Skin of body (tissue), 2 donors: ENCODE data around the gene PPP1R1B. TPM values are rescaled to one million over a fixed set of nuclear protein-coding genes. Genes with fewer than 3 reads are reported as not detected.

ENCODE experiments used
- DNase-seq: peaks from one replicate; lab custom pipeline; 2025; lab: John Stamatoyannopoulos, UW
- total RNA-seq: library from RNA; depleted of rRNA; stranded (reverse); fragments of >200 nt; gene quantifications from one replicate; pipeline ENCODE4 v1.2.3, GENCODE V29; 2014

PPP1R1B gene
- total RNA-seq, 1 donor from 2014 or later: 12.8 TPM

DNA sequence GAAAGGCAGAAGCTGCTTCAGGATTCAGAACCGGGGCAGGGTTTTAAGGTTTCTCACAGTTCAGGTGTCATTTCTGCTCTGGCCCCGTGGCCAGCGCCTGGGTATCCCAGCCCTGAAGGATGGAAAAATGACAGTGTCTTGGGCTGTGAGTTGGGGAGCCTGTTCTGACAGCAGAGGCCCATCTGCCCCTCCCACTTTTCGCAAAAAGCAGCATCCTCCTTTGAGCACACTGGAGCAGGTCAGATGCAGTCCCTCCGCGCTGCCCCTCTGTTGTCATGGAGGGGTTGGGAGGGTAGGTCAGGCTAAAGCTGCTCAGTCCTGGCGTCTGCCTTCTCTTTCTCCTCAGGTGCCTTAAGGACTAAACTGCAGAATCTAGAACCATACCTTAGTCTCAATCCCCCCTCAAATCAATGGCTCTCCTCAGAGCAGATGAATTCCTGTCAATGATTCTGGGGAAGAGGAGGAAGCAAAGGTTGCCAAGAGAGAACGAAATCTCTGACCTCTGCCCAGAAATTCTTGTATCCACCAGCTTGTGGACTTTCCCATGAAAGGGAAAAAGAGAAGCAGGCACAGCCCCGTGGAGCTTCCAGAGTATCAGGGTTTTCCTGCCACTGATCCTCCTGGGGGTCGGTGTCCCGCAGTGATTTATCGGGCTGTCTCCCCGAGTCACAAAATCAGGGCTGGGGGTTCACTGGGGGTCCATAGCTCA lies 26.3 kb upstream of the PPP1R1B start:
- no peak for DNase-seq

GRCh38 chr17:39600997-39601597 lies 25.7 kb upstream of the PPP1R1B start:
- DNase-seq: no peak

DNA sequence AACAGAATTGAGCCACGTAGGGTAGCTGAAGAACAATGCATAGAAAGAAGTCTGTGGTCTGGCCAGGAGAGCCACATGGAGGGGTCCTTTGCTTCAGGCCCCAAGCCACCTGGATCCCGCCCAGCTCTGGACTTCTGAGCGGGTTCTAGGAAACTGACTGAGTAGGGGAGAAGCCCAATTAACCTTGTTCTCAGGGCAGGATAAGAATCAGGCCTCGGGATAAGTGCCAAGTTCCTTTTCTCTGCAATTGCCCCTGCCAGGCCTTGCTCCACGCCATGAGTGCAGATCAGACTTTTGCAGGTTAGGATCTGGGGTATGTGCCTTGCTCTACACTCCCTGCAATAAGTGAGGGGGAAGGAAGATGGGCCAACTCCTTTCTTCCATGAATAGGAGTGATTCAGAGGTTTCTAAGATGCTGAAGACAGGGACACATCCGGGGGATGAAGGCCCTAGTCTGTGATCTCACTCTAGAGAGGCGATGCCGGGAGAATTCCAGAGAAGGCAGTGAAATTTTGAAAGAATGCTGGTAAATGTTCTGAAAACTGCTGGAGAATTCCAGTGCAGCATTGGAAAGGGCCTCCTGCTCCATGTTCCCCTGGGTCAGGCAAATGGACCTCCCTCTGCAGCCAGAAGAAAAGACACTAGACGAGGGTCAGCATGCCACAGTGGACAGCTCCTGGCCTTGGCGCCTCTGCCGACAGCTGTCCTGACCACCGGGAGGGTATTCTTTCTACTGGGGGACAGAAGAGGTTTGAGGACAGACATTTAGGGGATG lies 24.8 kb upstream of the PPP1R1B start:
- DNase-seq: no peak

GRCh38 chr17:39602533-39603303 lies 24.0 kb upstream of the PPP1R1B start:
- DNase-seq: no peak

- DNase-seq: no peak
Observed at GRCh38 chr17:39603304-39604016, 23.3 kb upstream of the PPP1R1B start.

DNA sequence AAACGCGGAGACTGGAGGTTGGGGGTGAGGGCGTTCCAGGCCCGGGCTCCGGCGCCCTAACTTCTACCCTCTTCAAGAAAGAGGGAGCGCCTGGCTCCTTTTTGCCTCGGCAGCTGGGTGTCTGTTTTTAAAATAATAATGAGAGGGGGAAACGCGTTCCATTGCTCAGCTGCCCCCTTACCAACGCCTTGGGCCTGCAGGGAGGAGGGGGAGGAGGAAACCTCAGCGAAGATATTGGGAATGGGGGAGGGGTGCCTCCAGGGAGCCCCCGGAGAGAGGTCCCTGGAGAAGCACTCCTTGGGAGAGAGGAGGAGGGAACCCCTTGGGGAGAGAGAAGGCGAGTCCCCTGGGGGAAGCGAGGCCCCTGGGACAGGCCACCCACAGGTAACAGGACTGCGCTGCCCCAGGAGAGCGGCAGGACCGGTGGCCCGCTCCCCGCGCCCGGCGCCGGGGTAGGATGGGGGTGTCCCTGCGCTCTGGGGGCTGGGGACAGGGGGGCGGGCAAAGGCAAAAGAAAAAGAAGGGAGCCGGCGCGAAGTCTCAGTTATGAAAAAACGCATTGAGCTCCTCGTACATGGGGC lies 21.8 kb upstream of the PPP1R1B start:
- DNase-seq: no peak

GRCh38 chr17:39605492-39606433 lies 21.0 kb upstream of the PPP1R1B start:
- no peak for DNase-seq

- DNase-seq: no peak
Observed at GRCh38 chr17:39606434-39607056, 20.2 kb upstream of the PPP1R1B start.

GRCh38 chr17:39607057-39607850 lies 19.5 kb upstream of the PPP1R1B start:
- DNase-seq: no peak

- no peak for DNase-seq
Observed at GRCh38 chr17:39607851-39608130, 19.0 kb upstream of the PPP1R1B start, which contains the start of gene NEUROD2. Gene NEUROD2, minus strand, starts transcription at chr17:39607920. Its CDS starts 1,321 bp downstream, at chr17:39606599.

DNA sequence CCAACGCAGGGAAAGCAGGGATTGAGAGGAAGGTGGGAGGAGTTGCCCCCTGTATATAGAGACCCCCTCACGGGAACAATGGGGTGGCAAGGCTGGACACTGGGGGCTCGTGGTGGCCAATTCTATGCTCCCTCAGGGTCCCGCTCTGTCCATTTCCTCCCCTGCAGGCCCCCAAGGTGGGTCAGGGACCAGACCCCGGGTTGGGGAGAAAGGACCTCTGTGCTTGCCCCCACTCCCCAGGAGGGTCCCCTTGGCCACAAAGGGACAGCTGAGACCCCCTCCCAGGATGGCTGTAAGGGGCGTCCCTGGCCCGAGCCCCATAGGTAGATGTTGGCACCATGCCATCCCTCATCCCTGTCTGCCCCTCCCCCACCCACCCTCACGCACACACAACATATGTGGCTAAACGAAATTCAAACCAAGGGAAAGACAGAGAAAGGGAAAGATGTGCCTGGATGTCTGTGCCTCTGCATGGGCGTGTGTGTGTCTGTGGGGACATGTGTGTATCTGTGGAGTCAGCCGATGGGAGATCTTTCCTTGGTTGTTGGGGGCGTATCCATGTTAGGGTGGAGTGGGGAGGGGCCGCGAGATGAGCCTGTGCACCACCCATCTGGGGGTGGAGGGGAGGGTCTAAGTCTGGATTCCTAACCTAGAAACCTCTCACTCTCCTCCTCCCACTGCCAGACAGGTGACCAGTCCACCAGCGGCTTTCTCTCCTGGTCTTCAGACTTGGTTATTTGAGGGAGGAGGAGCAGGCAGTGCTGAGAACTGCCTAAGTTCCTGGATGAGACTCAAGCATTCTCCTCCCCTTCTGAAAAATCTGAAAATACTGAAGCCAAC lies 18.4 kb upstream of the PPP1R1B start:
- no peak for DNase-seq

- DNase-seq: no peak
Observed at GRCh38 chr17:39609416-39610025, 17.2 kb upstream of the PPP1R1B start.

DNA sequence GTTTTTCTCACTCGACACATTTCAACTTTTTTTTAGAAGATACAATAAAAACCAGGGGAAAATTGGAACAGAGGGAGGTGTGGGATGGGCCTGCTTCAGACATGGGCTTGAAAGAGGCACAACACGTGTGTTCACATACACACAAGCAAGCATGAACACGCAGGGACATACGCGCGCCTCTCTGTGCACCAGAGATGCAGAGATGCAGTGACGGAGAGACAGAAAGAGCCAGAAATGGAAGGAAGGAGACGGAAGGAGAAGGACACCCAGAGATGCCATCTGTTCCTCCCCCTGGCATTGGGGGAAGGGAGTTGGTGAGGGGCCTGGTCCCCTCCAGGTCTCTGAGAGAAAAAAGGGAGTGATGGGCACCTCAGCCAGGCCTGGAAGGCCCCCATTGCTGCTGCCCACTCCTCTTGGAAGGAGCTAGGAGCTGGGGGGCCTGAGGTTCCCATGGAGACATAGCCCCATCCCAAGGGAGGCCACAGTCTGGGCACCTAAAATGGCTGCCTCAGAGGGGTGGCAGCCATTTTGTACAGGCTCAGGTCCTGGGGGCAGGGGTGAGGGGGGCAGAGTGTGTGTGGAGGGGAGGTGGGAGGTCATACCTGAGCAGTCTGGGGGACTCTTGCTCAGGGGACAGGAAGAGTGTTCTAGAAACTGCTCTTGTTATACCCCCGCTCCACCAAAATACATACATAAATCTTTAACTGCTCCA lies 15.2 kb upstream of the PPP1R1B start:
- DNase-seq: no peak

DNA sequence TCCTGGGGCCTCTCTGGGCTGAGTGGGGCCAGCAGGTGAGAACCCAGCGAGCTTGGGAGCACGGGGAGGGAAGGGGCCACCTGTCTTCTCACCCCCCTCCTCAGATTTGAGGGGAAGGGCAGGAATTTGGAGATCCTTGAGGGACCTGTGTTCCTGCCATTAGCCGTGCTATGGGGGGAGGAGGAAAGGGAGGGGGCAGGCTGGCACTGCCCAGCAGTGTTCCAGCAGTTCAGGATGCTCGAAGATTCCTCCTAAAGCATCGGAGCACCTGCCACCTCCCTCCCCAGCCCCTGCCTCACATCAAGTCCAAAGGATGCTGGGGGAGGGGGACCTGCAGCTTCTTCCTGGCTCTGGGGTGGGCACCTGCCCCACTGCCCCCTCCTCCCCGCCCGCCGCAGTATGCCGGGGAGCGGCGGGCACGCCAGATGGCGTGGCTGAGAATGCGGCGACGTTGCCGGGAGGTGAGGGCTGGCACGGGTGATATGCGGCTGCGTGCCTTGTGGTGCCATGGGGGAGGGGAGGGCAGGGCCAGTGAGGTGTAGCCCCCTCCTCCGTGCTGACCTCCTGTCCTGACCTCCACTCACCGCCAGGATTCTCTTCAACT lies 14.4 kb upstream of the PPP1R1B start:
- no peak for DNase-seq

- no peak for DNase-seq
Observed at GRCh38 chr17:39612935-39613464, 13.8 kb upstream of the PPP1R1B start.
